NCI-H524 (cell line): ENCODE data around the gene ANKRD24.
A peak's percentile ranks its signal among the peaks of the same experiment; 100 is the strongest.
"Not testable (repeated sequence)": the region's sequence is repeated elsewhere in the genome, so short reads cannot be mapped to it uniquely, and the experiment has no call there.

Source experiments
- DNase-seq, 2 experiments: peaks; one replicate each; lab custom pipeline; 2025; lab: John Stamatoyannopoulos, UW

Gene ANKRD24

DNA sequence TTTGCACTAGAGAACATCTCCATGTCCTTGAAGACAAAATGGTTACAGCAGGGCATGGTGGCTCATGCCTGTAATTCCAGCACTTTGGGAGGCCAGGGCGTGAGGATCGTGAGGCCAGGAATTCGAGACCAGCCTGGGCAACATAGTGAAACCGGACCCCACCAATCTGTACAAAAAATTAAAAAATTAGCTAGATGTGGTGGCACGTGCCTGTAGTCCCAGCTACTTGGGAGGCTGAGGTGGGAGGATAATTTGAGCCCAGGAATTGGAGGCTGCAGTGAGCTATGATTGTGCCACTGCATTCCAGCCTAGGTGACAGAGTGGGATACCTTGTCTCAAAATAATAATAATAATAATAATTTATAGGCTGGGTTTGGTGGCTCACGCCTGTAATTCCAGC is 47.7 kb downstream of the ANKRD24 start:
- not testable (repeated sequence) for DNase-seq

DNA sequence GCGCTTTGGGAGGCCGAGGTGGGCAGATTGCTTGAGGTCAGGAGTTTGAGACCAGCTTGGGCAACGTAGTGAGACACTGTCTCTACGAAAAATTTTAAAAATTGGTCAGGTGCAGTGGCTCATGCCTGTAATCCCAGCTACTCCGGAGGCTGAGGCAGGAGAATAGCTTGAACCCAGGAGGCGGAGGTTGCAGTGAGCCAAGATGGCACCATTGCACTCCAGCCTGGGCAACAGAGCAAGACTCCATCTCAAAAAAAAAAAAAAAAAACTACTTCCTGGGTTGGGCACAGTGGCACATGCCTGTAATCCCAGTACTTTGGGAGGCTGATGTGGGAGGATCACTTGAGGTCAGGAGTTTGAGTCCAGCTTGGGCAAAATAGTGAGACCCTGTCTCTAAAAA is 49.0 kb downstream of the ANKRD24 start:
- DNase-seq, result not testable (repeated sequence)

- DNase-seq, result not testable (repeated sequence)
Observed at GRCh38 chr19:4232139-4232538, 49.6 kb downstream of the ANKRD24 start.

- peak in 1 of 2 experiments; percentile 75 for DNase-seq
Observed at GRCh38 chr19:4232614-4233281, 50.3 kb downstream of the ANKRD24 start.

DNA sequence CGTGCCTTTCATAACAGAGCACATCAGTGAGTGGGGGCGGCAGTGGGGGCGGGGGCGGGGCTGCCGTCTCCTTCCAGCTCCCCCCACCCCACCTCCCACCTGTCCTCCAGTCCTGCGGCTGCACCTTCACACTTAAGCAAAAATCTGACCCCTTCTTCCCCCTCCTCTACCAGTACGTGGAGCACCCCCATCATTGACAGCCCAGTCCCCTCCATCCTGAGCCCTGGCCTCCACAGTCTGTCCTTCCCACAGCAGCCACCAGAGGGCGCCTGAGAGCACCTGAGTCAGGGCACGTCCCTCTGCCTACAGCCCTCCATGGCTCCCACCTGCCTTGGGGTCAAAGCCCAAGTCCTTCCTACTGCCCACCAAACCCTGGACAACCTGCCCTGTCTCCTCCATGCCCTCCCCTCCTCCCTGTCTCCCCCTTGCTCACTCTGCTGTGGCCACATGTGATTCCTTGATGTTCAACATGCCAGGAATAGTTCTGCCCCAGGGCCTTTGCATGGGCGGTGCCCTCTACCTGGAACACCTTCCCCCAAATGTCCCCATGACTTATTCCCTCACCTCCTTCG is 50.9 kb downstream of the ANKRD24 start:
- DNase-seq, result peak; percentile 27 to 77

GRCh38 chr19:4234142-4234861 is 51.8 kb downstream of the ANKRD24 start:
- DNase-seq, result peak in 1 of 2 experiments; percentile 66

GRCh38 chr19:4234862-4235201 is 52.3 kb downstream of the ANKRD24 start:
- DNase-seq, result no peak

- not testable (repeated sequence) for DNase-seq
Observed at GRCh38 chr19:4237510-4237909, 55.0 kb downstream of the ANKRD24 start.

DNA sequence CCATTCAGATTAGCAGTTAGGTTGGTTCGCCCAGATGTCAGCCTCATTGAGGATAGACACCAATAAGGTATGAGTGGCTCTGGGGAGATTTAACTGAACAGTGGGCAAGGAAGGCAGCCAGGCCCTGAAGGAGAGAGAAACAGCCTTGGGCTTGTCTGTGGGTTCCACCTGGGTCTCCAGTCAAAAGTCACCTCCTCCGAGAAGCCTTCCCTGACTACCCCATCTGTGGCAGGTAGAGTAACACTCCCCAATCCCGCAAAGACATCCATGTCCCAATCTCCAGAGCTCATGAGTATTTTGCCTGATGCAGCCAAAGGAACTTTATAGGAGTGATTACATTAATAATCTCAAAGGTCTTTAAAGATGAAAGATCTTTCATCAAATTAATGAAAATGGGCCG is 56.3 kb downstream of the ANKRD24 start:
- DNase-seq, result peak in 1 of 2 experiments; percentile 27

DNA sequence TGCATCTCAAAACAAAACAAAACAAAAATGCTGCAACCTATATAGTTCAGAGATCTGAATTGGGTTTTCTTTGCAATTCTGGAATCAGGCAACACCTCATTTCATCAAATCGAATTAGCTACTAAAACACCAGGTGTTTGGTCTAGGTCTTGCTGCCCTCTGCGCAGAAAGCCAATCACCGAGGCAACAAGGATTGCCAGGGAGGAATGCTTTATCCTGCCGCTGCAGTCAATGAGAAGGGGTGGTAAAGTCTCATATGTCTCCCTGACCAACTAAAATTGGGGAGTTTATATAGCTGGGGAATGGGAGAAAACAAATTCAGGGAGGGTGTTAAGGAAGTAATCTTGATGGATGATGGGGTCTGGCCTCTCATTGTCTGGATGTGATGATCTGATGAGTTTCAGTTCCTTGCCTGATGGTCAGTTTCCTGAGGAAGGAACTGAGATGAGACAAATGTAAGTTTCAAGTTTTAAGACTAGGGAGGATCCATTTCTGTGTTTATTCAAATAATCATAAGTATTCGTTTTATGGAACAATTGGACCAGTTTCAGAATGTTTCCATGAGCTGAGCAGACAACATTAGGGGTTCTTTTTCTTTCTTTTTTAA is 59.4 kb downstream of the ANKRD24 start:
- DNase-seq, result no peak

GRCh38 chr19:4245938-4246337 is 63.4 kb downstream of the ANKRD24 start:
- not testable (repeated sequence) for DNase-seq

GRCh38 chr19:4246767-4247593 is 64.5 kb downstream of the ANKRD24 start, which contains the start of gene YJU2:
TSS of gene YJU2 (plus strand) at chr19:4247080. CDS start at chr19:4247147, 67 bp downstream.
- peak; percentile 100 for DNase-seq

DNA sequence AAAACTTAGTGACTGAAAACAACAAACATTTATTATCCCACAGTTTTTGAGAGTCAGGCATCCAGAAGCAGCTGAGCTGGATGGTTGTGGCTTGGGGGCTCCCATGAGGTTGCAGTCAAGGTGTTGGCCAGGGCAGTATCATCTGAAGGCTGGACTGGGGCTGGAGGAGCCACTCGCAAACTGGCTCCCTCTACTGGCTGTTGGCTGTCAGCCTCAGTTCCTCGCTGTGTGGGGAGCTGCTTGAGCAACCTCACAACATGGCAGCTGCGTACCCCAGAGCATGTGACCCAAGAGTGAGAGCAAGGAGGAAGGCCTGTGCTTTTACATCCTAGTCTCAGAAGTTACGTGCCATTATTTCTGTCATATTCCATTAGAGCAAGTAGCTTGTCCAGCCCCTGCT is 74.1 kb downstream of the ANKRD24 start:
- no peak for DNase-seq

GRCh38 chr19:4257025-4257424 is 74.5 kb downstream of the ANKRD24 start:
- no peak for DNase-seq

- no peak for DNase-seq
Observed at GRCh38 chr19:4258181-4258580, 75.7 kb downstream of the ANKRD24 start.

- no peak for DNase-seq
Observed at GRCh38 chr19:4260613-4261191, 78.2 kb downstream of the ANKRD24 start.

DNA sequence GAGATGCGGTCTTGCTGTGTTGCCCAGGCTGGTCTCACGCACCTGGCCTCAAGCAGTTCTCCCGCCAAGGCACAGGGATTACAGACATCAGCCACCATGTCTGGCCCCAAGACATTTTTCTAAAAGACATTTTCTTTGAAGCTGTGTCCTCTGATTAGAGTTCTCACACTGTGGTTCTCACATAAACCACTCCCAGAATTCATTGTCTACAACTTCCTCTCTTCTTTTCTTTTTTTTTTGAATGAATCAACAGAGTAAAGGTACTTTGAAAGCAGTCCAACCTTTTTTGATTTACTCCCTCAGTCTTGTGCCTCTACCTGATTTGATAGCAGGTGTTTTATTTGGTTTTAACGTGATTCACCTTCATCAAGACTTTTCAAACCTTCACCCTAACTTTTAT is 82.3 kb downstream of the ANKRD24 start:
- no peak for DNase-seq

DNA sequence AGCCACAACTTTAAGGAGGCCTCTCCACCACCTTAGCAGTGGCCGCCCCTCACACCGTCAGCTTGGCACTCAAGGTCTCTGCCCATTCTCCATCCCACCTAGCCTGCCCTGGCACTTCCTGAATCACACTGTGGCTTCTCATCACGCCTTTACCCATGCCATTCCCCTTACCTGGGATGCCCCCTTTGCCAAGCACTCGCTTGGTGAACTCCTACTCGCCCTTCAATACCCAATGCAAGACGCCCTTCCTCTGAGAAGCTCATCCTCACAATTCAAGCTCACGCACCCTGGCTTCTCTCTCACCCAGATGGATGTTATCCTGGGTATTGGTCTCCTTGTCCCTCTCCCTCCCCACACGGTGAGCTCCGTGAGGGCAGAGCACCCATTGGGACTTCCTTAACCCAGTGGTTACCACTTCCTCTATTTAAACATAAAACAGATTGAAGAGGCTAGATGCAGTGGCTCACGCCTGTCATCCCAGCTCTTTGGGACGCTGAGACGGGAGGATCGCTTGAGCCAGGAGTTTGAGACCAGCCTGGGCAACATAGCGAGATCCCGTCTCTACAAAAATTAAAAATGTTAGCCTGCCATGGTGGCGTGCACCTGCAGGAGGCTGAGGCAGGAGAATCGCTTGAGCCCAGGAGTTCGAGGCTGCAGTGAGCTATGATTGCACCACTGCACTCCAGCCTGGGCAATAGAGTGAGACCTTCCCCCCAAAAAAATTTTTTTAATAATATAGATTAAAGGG is 83.9 kb downstream of the ANKRD24 start:
- no peak for DNase-seq

DNA sequence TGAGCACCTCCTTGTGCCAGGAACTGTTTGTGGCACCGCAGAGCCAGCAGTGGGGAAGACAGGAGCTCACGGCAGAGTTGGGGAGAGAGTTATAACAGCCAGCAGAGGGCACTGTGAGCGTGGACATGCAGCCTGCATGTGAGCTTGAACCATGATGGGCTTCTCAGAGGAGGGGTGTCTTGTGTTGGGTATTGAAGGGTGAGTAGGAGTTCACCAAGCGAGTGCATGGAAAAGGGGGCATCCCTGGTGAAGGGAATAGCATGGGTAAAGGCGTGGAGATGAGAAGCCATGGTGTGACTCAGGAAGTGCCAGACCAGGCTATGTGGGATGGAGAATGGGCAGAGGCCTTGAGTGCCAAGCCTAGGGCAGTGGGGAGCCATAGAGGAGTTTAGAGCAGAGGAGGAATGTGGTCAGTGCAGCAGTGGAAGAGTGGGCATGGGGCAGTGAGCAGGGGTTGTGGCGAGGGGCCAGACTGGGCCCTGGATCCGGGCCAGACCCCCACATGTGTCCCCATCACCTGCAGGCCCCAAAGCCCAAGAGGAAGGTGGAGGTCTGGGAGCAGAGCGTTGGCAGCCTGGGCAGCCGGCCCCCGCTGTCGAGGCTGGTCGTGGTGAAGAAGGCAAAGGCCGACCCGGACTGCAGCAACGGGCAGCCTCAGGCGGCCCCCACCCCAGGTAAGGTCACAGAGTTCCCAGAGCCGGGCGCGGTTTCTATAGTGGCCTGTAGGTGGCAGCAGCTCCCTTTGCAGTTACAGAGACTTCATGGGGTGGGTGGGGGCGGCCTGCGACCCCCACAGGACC is 84.8 kb downstream of the ANKRD24 start:
- DNase-seq, result peak; percentile 34 to 77
